Frontal cortex (tissue), 4 donors: ENCODE data around the gene UBE2D1. TPM values are rescaled to one million over a fixed set of nuclear protein-coding genes. Genes with fewer than 3 reads are reported as not detected.

Source experiments
- DNase-seq, 2 donors: peaks; one replicate each; pipeline ENCODE4 v3.0.0; 2012; ENCODE audit warnings: low spot score in 2 of 2
- FAIRE-seq: peaks from 2 replicates; lab custom pipeline; 2012; peaks lifted over from hg19 to GRCh38; lab: Jason Lieb, UNC
- total RNA-seq: library from RNA; depleted of rRNA; stranded (reverse); fragments of >200 nt; gene quantifications from one replicate; pipeline ENCODE4 v1.2.3, GENCODE V29; 2014
- donor health status: control.
- donor health status: control.
- donor health status: control.

UBE2D1 gene
- 48.5 TPM for total RNA-seq

GRCh38 chr10:58334817-58335305 lies at the start of gene UBE2D1:
Gene UBE2D1, plus strand, starts transcription at chr10:58335006. Its CDS starts 196 bp downstream, at chr10:58335202.
- no peak for FAIRE-seq
- DNase-seq: peak; percentile 86

GRCh38 chr10:58291538-58292174 lies 43.1 kb upstream of the UBE2D1 start:
- FAIRE-seq (no peak), DNase-seq (peak in 1 of 2 donors; percentile 14)

GRCh38 chr10:58293989-58294388 lies 40.8 kb upstream of the UBE2D1 start:
- DNase-seq: no peak
- no peak for FAIRE-seq

GRCh38 chr10:58299580-58299979 lies 35.2 kb upstream of the UBE2D1 start:
- DNase-seq (peak; percentile 16 to 38), FAIRE-seq (no peak)

- DNase-seq (no peak), FAIRE-seq (no peak)
These were observed 34.1 kb upstream of the UBE2D1 start for GRCh38 chr10:58300676-58301075.

- no peak for FAIRE-seq
These were observed 32.6 kb upstream of the UBE2D1 start for GRCh38 chr10:58302254-58302653.

GRCh38 chr10:58304099-58304633 lies 30.6 kb upstream of the UBE2D1 start:
- no peak for FAIRE-seq
- DNase-seq: no peak

More at GRCh38 chr10:58302254-58302653, 32.6 kb upstream of the UBE2D1 start:
- DNase-seq: no peak

GRCh38 chr10:58305821-58306220 lies 29.0 kb upstream of the UBE2D1 start:
- FAIRE-seq (no peak), DNase-seq (no peak)

GRCh38 chr10:58307676-58308075 lies 27.1 kb upstream of the UBE2D1 start:
- FAIRE-seq (no peak), DNase-seq (no peak)

- DNase-seq (no peak), FAIRE-seq (no peak)
These were observed 23.8 kb upstream of the UBE2D1 start for GRCh38 chr10:58311026-58311425.

GRCh38 chr10:58316874-58317273 lies 17.9 kb upstream of the UBE2D1 start:
- no peak for DNase-seq
- FAIRE-seq: peak; percentile 21

GRCh38 chr10:58318346-58318745 lies 16.5 kb upstream of the UBE2D1 start:
- DNase-seq: no peak
- FAIRE-seq: no peak

- DNase-seq: no peak
- FAIRE-seq: no peak
These were observed 15.2 kb upstream of the UBE2D1 start for GRCh38 chr10:58319599-58319998.

- no peak for DNase-seq
- no peak for FAIRE-seq
These were observed 14.3 kb upstream of the UBE2D1 start for GRCh38 chr10:58320351-58321049.

GRCh38 chr10:58322072-58322834 lies 12.6 kb upstream of the UBE2D1 start:
- FAIRE-seq (no peak), DNase-seq (no peak)

GRCh38 chr10:58322835-58323209 lies 12.0 kb upstream of the UBE2D1 start:
- DNase-seq (no peak), FAIRE-seq (no peak)

GRCh38 chr10:58326967-58327381 lies 7.8 kb upstream of the UBE2D1 start:
- no peak for FAIRE-seq
- no peak for DNase-seq

GRCh38 chr10:58328233-58328632 lies 6.6 kb upstream of the UBE2D1 start:
- FAIRE-seq (no peak), DNase-seq (no peak)

- no peak for DNase-seq
- FAIRE-seq: no peak
These were observed 4.4 kb upstream of the UBE2D1 start for GRCh38 chr10:58330431-58330830.

- DNase-seq (no peak), FAIRE-seq (no peak)
These were observed 3.2 kb upstream of the UBE2D1 start for GRCh38 chr10:58331646-58332045.
